KOPT-K1 (cell line): ENCODE data around the gene SPATA9.

Source experiments
- H3K27ac ChIP-seq: fragments of 200-600 bp; sonication (generic); 2 replicates; pipeline ENCODE4 v1.5.1; 2016; ENCODE audit warnings: antibody characterized with exemption, mild to moderate bottlenecking, low read depth, low read length; ENCODE audit not compliant: poor library complexity, severe bottlenecking
- H3K36me3 ChIP-seq: fragments of 200-600 bp; sonication (generic); 2 replicates; pipeline ENCODE4 v1.5.1; 2017; ENCODE audit warnings: antibody characterized with exemption, mild to moderate bottlenecking, low read length, moderate library complexity; ENCODE audit not compliant: insufficient read depth
- H3K9me3 ChIP-seq: fragments of 200-600 bp; sonication (generic); 2 replicates; pipeline ENCODE4 v1.5.1; 2017; ENCODE audit warnings: antibody characterized with exemption, low read length, mild to moderate bottlenecking; ENCODE audit not compliant: insufficient read depth, poor library complexity, severe bottlenecking

SPATA9 gene

DNA sequence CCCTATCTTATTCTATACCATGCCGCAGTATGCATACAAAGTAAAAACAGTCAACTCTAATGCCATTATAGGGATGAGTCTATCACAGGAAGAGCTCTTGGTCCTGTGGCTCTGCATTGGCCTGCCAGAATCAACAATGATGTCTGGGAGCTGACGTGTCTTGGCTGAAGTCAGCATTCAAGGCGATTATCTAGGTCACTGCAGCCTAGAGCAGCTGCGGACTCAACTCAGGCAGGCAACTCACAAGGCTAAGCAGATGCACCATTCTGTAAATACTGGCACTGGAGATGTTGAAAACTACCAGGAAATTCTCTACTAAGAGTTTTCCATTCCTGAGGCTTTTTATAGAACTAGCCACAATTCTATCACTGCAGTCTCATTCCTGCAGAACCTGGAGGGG is 13.3 kb downstream of the SPATA9 start:
- Histone ChIP-seq H3K27ac (no peak overlapping the region), H3K36me3 (no peaks in the 10 kb centered on the region), H3K9me3 (no peaks in the 10 kb centered on the region)

DNA sequence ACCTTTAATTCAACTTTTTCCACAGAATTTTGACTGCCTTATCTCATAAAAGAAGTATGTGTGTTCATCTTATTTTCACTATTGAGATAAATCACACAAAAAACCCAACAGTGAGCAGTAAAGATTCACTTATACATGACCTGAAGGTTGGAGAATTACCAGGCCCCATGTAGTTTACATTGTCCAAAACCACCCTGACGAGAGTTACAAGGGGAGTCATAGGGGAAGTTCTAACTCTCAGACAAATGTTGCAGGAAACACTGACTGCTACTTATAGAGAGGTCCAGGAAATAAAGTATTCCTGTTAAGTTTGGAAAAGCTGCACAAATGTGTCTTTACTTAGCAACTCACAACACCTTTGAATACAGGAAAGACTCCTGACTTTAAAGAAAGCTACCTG is 14.1 kb downstream of the SPATA9 start:
- no peak overlapping the region for H3K27ac ChIP-seq
- no peaks in the 10 kb centered on the region for H3K9me3 ChIP-seq
- no peaks in the 10 kb centered on the region for H3K36me3 ChIP-seq

GRCh38 chr5:95668216-95668615 is 14.6 kb downstream of the SPATA9 start:
- no peak overlapping the region for H3K27ac ChIP-seq
- no peaks in the 10 kb centered on the region for H3K9me3 ChIP-seq
- H3K36me3 ChIP-seq: no peaks in the 10 kb centered on the region

GRCh38 chr5:95667678-95668077 is 15.1 kb downstream of the SPATA9 start:
- no peak overlapping the region for H3K27ac ChIP-seq
- no peaks in the 10 kb centered on the region for H3K36me3 ChIP-seq
- no peaks in the 10 kb centered on the region for H3K9me3 ChIP-seq

- no peaks in the 10 kb centered on the region for H3K36me3 ChIP-seq
- H3K27ac ChIP-seq: no peak overlapping the region
- H3K9me3 ChIP-seq: no peaks in the 10 kb centered on the region
Measured at GRCh38 chr5:95667061-95667618, 15.7 kb downstream of the SPATA9 start.

DNA sequence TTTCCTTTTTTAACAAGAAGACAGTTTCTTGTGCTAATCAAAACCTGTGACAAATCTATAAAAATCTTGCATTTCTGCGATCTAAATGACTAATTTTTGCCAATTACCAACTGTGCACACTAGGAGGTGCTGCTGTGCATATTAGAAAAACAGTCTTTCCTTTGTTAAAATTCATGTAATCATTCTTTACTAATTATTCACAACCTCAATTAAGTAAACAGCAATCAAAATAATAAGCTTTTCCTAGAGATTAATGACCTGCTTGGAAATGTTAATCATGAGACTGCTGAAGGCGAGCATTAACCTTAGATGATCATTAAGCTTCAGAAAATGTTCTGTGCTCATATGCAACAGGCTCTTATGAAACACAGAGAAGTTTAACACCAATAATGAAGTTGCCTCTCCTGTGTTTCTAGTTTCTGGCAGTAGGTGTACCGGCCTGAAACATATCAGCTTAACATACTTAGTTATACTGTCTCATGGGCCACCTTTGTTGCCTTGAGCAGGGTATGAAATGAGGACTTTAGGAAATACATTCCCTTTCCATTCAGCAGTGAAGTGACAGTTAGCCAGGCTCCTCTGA is 18.5 kb downstream of the SPATA9 start:
- no peak overlapping the region for H3K27ac ChIP-seq
- H3K36me3 ChIP-seq: no peaks in the 10 kb centered on the region
- H3K9me3 ChIP-seq: no peaks in the 10 kb centered on the region

GRCh38 chr5:95662946-95663345 is 19.8 kb downstream of the SPATA9 start:
- no peak overlapping the region for H3K27ac ChIP-seq
- H3K36me3 ChIP-seq: no peaks in the 10 kb centered on the region
- no peaks in the 10 kb centered on the region for H3K9me3 ChIP-seq

DNA sequence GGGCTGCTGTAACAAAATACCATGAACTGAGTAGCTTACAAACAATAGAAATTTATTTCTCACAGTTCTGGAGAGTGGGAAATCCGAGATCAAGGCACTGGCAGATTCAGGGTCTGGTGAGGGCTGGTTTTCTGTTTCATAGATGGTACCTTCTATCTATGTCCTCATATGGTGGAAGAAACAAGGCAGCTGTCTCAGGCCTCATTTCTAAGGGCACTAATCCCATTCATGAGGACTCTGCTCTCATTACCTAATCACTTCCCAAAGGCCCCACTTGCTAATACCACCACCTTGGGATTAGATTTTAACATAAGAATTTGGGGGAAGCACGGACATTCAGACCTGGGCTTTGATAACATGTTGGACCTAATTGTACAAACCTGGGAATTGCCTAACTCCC is 22.7 kb downstream of the SPATA9 start:
- no peak overlapping the region for H3K27ac ChIP-seq
- H3K36me3 ChIP-seq: no peaks in the 10 kb centered on the region
- H3K9me3 ChIP-seq: no peaks in the 10 kb centered on the region

- 0 out of 2 replicates have a peak, but pooled peaks cover 5% of the 10 kb centered on the region for H3K36me3 ChIP-seq
- H3K9me3 ChIP-seq: no peaks in the 10 kb centered on the region
- no peak overlapping the region for H3K27ac ChIP-seq
Measured at GRCh38 chr5:95655575-95655974, 27.2 kb downstream of the SPATA9 start.

DNA sequence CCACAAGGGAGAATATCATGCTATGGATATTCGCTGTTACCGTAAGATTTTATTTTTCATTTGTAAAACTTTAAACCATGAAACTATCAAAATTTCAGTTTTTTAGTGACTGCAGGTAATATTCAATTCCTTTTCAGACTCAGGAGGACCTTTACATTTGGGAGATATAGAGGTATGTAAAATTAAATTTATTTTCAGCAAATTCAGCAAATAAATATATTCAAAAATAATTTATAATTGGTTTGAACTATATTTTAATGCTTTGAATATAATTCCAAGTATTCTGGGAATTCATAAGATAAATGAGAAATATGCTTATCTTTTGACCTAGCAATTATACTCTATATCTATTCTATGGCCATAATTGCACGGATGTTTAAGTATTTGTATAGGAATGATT is 28.6 kb downstream of the SPATA9 start:
- Histone ChIP-seq H3K9me3 (no peaks in the 10 kb centered on the region), H3K27ac (no peak overlapping the region), H3K36me3 (0 out of 2 replicates have a peak, but pooled peaks cover 5% of the 10 kb centered on the region)

DNA sequence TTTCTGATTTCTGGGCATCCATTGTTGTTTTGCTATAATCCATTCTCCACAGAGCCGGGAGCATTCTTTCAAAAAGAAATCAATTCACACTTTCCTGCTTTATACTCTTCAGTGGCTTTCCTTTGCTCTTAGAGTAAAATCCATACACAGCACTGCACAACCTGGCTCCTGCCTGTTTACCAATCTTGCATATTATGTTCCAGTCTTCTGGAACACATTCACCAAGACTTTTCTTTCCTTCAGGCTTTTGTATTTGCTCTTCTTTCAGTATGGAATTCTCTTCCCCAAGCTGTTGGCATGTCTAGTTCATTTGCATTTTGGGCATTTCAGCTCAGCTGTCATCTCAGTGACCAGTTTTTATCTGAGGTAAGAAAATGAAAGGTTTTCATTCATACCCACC is 29.9 kb downstream of the SPATA9 start:
- Histone ChIP-seq H3K27ac (no peak overlapping the region), H3K9me3 (no peaks in the 10 kb centered on the region), H3K36me3 (0 out of 2 replicates have a peak, but pooled peaks cover 5% of the 10 kb centered on the region)

DNA sequence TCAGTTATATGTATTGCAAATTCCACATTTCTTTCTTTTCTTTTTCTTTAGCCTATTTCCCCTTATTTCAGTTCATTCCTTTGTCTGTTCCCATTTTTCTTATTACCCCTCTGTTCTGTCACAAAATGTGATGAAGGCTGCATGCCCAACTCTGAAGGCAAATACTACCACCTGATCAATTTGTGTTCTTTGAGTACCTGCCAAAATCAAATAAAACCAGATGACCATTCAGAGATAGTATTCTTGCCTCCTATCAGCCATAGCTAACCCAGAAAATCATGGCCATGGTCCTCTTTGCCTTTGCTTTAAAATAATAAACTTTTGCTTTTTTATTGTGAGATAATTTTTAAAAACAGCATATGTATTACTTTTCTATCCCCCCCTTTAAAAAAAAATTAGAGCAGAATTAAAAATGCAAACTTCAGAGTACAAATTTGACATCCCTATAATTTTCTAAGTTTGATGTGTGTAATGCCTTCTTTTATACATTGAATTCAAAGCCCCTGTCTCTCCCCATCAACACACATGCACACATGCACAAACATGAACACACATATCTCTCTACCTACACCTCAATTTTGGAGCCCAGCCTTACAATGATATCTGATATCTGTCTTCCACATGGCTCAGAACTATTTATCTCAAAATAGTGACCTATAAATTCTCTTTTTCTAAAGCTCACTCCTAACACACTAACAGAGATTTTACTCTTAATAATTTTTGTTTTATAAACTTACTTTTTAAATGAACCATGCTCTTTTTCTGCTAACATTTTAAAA is 32.8 kb downstream of the SPATA9 start:
- H3K9me3 ChIP-seq: no peaks in the 10 kb centered on the region
- H3K36me3 ChIP-seq: 0 out of 2 replicates have a peak, but pooled peaks cover 5% of the 10 kb centered on the region
- H3K27ac ChIP-seq: no peak overlapping the region

- Histone ChIP-seq H3K36me3 (0 out of 2 replicates have a peak, but pooled peaks cover 5% of the 10 kb centered on the region), H3K27ac (no peak overlapping the region)
Measured at GRCh38 chr5:95649274-95649673, 33.5 kb downstream of the SPATA9 start.

DNA sequence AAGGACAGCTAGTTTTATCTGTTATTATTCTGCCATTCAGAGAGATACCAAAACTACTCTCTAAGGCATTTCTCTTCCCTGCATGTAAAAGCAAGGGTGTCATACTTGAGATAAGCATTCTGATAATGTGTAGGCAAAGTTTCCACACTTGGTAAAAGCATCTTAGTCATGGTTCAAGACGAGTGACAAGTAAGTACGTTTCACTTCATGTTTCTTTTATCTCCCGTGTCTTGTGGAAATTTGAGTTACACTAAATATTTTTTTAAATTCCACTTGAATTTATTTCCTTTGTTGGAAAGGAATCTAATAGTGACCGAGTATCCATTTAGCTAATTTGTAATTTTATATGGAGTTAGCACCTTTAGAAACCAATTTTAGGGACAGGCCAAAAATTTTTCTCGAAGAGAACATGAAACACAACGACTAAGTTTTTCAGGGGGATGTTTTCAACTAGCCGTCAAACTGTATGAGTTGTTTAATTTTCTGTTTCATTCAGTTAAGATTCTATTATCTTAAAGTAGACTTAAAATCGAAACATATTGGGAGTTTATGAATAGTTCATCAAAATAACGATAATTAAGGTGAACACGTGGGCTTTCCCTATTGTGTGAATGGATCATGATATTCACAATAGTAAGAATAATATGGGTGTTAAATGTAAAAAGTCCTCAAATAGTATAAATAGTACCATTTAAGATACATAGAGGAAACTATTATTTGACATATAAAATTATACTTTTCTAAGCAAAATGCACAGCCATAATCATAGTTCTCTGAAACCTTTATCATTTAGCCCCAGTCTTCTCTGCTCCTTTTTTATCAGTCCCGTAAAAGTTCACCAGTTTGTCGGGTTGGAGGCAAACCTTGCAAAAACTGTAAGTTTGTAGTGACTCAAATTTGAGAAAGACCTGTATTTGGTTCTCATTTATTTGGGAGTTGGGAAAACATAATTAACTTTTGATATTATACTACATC is 34.6 kb downstream of the SPATA9 start:
- 0 out of 2 replicates have a peak, but pooled peaks cover 3% of the 10 kb centered on the region for H3K36me3 ChIP-seq
- peak overlapping the region; percentile 95 for H3K27ac ChIP-seq
- H3K9me3 ChIP-seq: no peaks in the 10 kb centered on the region

More at GRCh38 chr5:95649274-95649673, 33.5 kb downstream of the SPATA9 start:
- H3K9me3 ChIP-seq: no peaks in the 10 kb centered on the region
